ENCODE measurements around the gene MYRIP. TPM values are rescaled to one million over a fixed set of nuclear protein-coding genes. Genes with fewer than 3 reads are reported as not detected.

Gene MYRIP
- total RNA-seq, 1 donor: under 0.01 TPM

DNA sequence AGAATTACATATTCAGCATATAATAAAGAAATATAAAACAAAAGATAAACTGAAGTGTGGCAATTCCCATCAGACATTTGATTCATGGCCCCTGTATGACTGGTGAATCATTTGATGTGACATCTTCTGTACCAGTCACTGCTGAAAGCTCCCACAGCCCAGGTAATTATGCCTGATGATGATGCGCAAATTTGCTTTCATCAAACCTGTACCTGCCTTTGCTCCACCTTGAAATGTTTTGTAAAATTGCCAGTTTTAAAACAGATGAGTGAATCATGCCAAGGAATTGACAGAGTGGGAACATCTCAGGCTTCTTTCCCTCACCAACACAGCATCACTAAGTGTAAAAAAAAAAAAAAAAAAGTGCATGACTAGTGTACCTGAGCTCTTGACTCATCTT is 433.6 kb downstream of the MYRIP start:
- Histone ChIP-seq H3K4me1 (ENCODE audit: insufficient read depth, low read length) (no peaks in the 10 kb centered on the region), H3K27me3 (ENCODE audit: insufficient read depth, low read length) (no peaks in the 10 kb centered on the region), H3K4me2 (ENCODE audit: insufficient read depth, low read length) (no peak overlapping the region), H3K9me3 (ENCODE audit: low read depth, low read length) (no peaks in the 10 kb centered on the region), H3K79me2 (ENCODE audit: insufficient read depth, low read length) (no peaks in the 10 kb centered on the region), H3K27ac (ENCODE audit: low read depth, low read length) (no peak overlapping the region), H3K36me3 (ENCODE audit: insufficient read depth, low read length) (no peaks in the 10 kb centered on the region), H2AFZ (ENCODE audit: low read length) (no peak overlapping the region), H4K20me1 (ENCODE audit: insufficient read depth, low read length) (no peaks in the 10 kb centered on the region), H3K4me3 (ENCODE audit: insufficient read depth, low read length) (no peak overlapping the region)
- DNase-seq (ENCODE audit: insufficient read length, low spot score, missing footprints): no peak
- TF ChIP-seq, protein P1, sequence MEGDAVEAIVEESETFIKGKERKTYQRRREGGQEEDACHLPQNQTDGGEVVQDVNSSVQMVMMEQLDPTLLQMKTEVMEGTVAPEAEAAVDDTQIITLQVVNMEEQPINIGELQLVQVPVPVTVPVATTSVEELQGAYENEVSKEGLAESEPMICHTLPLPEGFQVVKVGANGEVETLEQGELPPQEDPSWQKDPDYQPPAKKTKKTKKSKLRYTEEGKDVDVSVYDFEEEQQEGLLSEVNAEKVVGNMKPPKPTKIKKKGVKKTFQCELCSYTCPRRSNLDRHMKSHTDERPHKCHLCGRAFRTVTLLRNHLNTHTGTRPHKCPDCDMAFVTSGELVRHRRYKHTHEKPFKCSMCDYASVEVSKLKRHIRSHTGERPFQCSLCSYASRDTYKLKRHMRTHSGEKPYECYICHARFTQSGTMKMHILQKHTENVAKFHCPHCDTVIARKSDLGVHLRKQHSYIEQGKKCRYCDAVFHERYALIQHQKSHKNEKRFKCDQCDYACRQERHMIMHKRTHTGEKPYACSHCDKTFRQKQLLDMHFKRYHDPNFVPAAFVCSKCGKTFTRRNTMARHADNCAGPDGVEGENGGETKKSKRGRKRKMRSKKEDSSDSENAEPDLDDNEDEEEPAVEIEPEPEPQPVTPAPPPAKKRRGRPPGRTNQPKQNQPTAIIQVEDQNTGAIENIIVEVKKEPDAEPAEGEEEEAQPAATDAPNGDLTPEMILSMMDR (IDR thresholded peaks at IDR 0.05; ENCODE audit: extremely low read depth, low read depth, low read length): no peak

- Histone ChIP-seq H3K79me2 (ENCODE audit: insufficient read depth, low read length) (no peaks in the 10 kb centered on the region), H3K36me3 (ENCODE audit: insufficient read depth, low read length) (no peaks in the 10 kb centered on the region), H3K9me3 (ENCODE audit: low read depth, low read length) (no peaks in the 10 kb centered on the region), H3K27me3 (ENCODE audit: insufficient read depth, low read length) (no peaks in the 10 kb centered on the region), H3K27ac (ENCODE audit: low read depth, low read length) (no peak overlapping the region), H3K4me3 (ENCODE audit: insufficient read depth, low read length) (no peak overlapping the region), H2AFZ (ENCODE audit: low read length) (no peak overlapping the region), H3K4me2 (ENCODE audit: insufficient read depth, low read length) (no peak overlapping the region), H3K4me1 (ENCODE audit: insufficient read depth, low read length) (no peaks in the 10 kb centered on the region), H4K20me1 (ENCODE audit: insufficient read depth, low read length) (no peaks in the 10 kb centered on the region)
- TF ChIP-seq, protein P1 (IDR thresholded peaks at IDR 0.05; ENCODE audit: extremely low read depth, low read depth, low read length): no peak
- DNase-seq (ENCODE audit: insufficient read length, low spot score, missing footprints): no peak
These were observed 438.5 kb downstream of the MYRIP start for GRCh38 chr3:40247714-40248454.

- Histone ChIP-seq H3K27me3 (ENCODE audit: insufficient read depth, low read length) (no peaks in the 10 kb centered on the region), H2AFZ (ENCODE audit: low read length) (no peak overlapping the region), H3K4me3 (ENCODE audit: insufficient read depth, low read length) (no peak overlapping the region), H3K4me1 (ENCODE audit: insufficient read depth, low read length) (no peaks in the 10 kb centered on the region), H3K27ac (ENCODE audit: low read depth, low read length) (no peak overlapping the region), H3K79me2 (ENCODE audit: insufficient read depth, low read length) (no peaks in the 10 kb centered on the region), H4K20me1 (ENCODE audit: insufficient read depth, low read length) (no peaks in the 10 kb centered on the region), H3K9me3 (ENCODE audit: low read depth, low read length) (no peaks in the 10 kb centered on the region), H3K36me3 (ENCODE audit: insufficient read depth, low read length) (no peaks in the 10 kb centered on the region), H3K4me2 (ENCODE audit: insufficient read depth, low read length) (no peak overlapping the region)
- DNase-seq (ENCODE audit: insufficient read length, low spot score, missing footprints): no peak
- TF ChIP-seq, protein P1 (IDR thresholded peaks at IDR 0.05; ENCODE audit: extremely low read depth, low read depth, low read length): no peak
These were observed 439.2 kb downstream of the MYRIP start for GRCh38 chr3:40248591-40248990.

GRCh38 chr3:40249168-40249567 is 439.8 kb downstream of the MYRIP start:
- Histone ChIP-seq H4K20me1 (ENCODE audit: insufficient read depth, low read length) (no peaks in the 10 kb centered on the region), H3K4me3 (ENCODE audit: insufficient read depth, low read length) (no peak overlapping the region), H3K4me1 (ENCODE audit: insufficient read depth, low read length) (no peaks in the 10 kb centered on the region), H2AFZ (ENCODE audit: low read length) (no peak overlapping the region), H3K36me3 (ENCODE audit: insufficient read depth, low read length) (no peaks in the 10 kb centered on the region), H3K9me3 (ENCODE audit: low read depth, low read length) (no peaks in the 10 kb centered on the region), H3K27me3 (ENCODE audit: insufficient read depth, low read length) (no peaks in the 10 kb centered on the region), H3K4me2 (ENCODE audit: insufficient read depth, low read length) (no peak overlapping the region), H3K27ac (ENCODE audit: low read depth, low read length) (no peak overlapping the region), H3K79me2 (ENCODE audit: insufficient read depth, low read length) (no peaks in the 10 kb centered on the region)
- TF ChIP-seq, protein P1 (IDR thresholded peaks at IDR 0.05; ENCODE audit: extremely low read depth, low read depth, low read length): no peak
- DNase-seq (ENCODE audit: insufficient read length, low spot score, missing footprints): no peak

Data from osteoblast (primary cell).